Immature natural killer cell (primary cell): ENCODE data around the gene KMT5B. TPM values are rescaled to one million over a fixed set of nuclear protein-coding genes. Genes with fewer than 3 reads are reported as not detected.

Experiments
- DNase-seq, 3 donors: peaks; one replicate each; pipeline ENCODE4 v3.0.0; 2022; ENCODE audit warnings: mixed read lengths in 1 of 3
- H3K27ac Mint-ChIP-seq, 6 donors: one replicate each; pipeline ENCODE4 v1.8.0; 2020; ENCODE audit warnings: mixed read lengths in 6 of 6, mild to moderate bottlenecking in 5 of 6, inconsistent platforms in 4 of 6, moderate library complexity in 3 of 6
- H3K27me3 Mint-ChIP-seq, 3 donors: one replicate each; pipeline ENCODE4 v1.8.0; 2020 to 2021; ENCODE audit warnings: low read depth in 3 of 3, mild to moderate bottlenecking in 3 of 3, mixed read lengths in 3 of 3, moderate library complexity in 3 of 3, inconsistent platforms in 1 of 3
- H3K36me3 Mint-ChIP-seq, 3 donors: one replicate each; pipeline ENCODE4 v1.8.0; 2020; ENCODE audit warnings: mixed read lengths in 3 of 3, inconsistent platforms in 2 of 3, mild to moderate bottlenecking in 2 of 3
- H3K4me1 Mint-ChIP-seq, 2 donors: one replicate each; pipeline ENCODE4 v1.8.0; 2020; ENCODE audit warnings: inconsistent platforms in 2 of 2, mild to moderate bottlenecking in 2 of 2, mixed read lengths in 2 of 2, moderate library complexity in 1 of 2
- H3K4me3 Mint-ChIP-seq, 5 donors: one replicate each; pipeline ENCODE4 v1.8.0; 2020; ENCODE audit warnings: mild to moderate bottlenecking in 5 of 5, mixed read lengths in 5 of 5, inconsistent platforms in 3 of 5, moderate library complexity in 3 of 5
- H3K9me3 Mint-ChIP-seq, 6 donors: one replicate each; pipeline ENCODE4 v1.8.0; 2020; ENCODE audit warnings: mild to moderate bottlenecking in 6 of 6, mixed read lengths in 6 of 6, inconsistent platforms in 4 of 6, moderate library complexity in 3 of 6
- polyA plus RNA-seq, 3 donors: library from polyadenylated mRNA; unstranded; fragments of 300-500 nt; fragmentation: Illumina TruSeq; gene quantifications; one replicate each; pipeline ENCODE4 v1.2.3, GENCODE V29; 2021

The KMT5B gene
- polyA plus RNA-seq, 3 donors from 2014 or later, result 23.9 to 58.5 (median 30.0) TPM

GRCh38 chr11:68106165-68106940, 106.7 kb downstream of the KMT5B start:
- DNase-seq, result no peak
- H3K4me3 Mint-ChIP-seq, result no peak overlapping the region
- no peaks in the 10 kb centered on the region for H3K4me1 Mint-ChIP-seq
- no peaks in the 10 kb centered on the region for H3K9me3 Mint-ChIP-seq
- H3K36me3 Mint-ChIP-seq, result peaks cover 0 to 7% (median 0%) of the 10 kb centered on the region in 3 donors
- peaks cover 0 to 7% (median 4%) of the 10 kb centered on the region in 3 donors for H3K27me3 Mint-ChIP-seq
- H3K27ac Mint-ChIP-seq, result no peak overlapping the region

Other genes with a start within 250 kb of the KMT5B start
- gene UNC93B1, start 209.2 kb downstream of the KMT5B start, polyA plus RNA-seq, result 10 to 100 TPM; 29.7 to 42.7 (median 38.6) TPM
- gene ALDH3B1, start 203.0 kb downstream of the KMT5B start, polyA plus RNA-seq, result 1 to 10 TPM in 2 of 3 donors, not detected in 1; 3.4 to 3.8 TPM
- gene NDUFS8, start 182.6 kb downstream of the KMT5B start, polyA plus RNA-seq, result 100 to 1,000 TPM; 204 to 258 (median 215) TPM
- 100 to 1,000 TPM in 1 of 3 donors, 10 to 100 TPM in 2; 93.0 to 132 (median 93.3) TPM for gene TCIRG1, start 174.3 kb downstream of the KMT5B start, polyA plus RNA-seq
- gene CHKA, start 91.9 kb downstream of the KMT5B start, polyA plus RNA-seq, result 1 to 10 TPM; 2.7 to 7.5 (median 4.9) TPM
- 10 to 100 TPM; 10.4 to 27.1 (median 12.6) TPM for gene C11orf24, start 58.7 kb upstream of the KMT5B start, polyA plus RNA-seq
- gene LRP5, start 99.3 kb upstream of the KMT5B start, polyA plus RNA-seq, result 1 to 10 TPM in 1 of 3 donors, under 1 TPM in 2; 0.03 to 1.2 (median 0.66) TPM
- gene PPP6R3, start 247.5 kb upstream of the KMT5B start, polyA plus RNA-seq, result 10 to 100 TPM; 18.2 to 48.4 (median 29.8) TPM